GM23248 (cell line): ENCODE measurements around the gene CNTNAP5.

Experiments used
- EZH2 ChIP-seq: fragments of 200-600 bp; sonication (generic); IDR thresholded peaks from 2 replicates; pipeline ENCODE4 v1.6.1; 2018; ENCODE audit warnings: antibody characterized with exemption, mild to moderate bottlenecking; ENCODE audit not compliant: insufficient read depth, poor library complexity, severe bottlenecking
- EZH2phosphoT487 ChIP-seq: fragments of 200-600 bp; sonication (generic); IDR thresholded peaks from 2 replicates; pipeline ENCODE4 v1.6.1; 2018; ENCODE audit warnings: antibody characterized with exemption, moderate library complexity, mild to moderate bottlenecking, low read depth; ENCODE audit not compliant: insufficient read depth

- TF ChIP-seq EZH2 (no peak), EZH2phosphoT487 (no peak)
Measured at GRCh38 chr2:124814968-124815745, 790.1 kb downstream of the CNTNAP5 start.
